DMS53 treated with DMSO at 0.1 percent for 48 hours (cell line): ENCODE results near the gene ELMO1.
"Not testable (repeated sequence)": the region's sequence is repeated elsewhere in the genome, so short reads cannot be mapped to it uniquely, and the experiment has no call there.

ENCODE experiments used
- DNase-seq: peaks from one replicate; lab custom pipeline; 2025; ENCODE audit not compliant: unreplicated experiment; lab: John Stamatoyannopoulos, UW

Gene ELMO1

DNA sequence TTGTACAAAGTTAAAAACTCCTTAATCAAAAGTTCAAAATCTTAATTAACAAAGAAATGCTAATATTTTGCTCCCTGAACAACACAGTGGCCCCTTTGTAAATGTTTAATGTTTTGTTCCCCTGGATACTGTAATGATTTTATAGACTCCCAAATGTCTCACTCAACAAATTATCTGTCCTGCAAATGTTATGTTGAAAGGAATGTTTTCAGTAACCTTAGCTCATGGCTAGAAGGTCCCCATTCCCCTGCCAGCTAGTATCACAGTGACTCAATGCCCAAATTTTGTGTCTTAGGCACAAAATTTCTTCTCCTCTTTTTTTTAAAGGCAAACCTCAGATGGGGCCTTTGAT lies 298.9 kb downstream of the ELMO1 start:
- no peak for DNase-seq

DNA sequence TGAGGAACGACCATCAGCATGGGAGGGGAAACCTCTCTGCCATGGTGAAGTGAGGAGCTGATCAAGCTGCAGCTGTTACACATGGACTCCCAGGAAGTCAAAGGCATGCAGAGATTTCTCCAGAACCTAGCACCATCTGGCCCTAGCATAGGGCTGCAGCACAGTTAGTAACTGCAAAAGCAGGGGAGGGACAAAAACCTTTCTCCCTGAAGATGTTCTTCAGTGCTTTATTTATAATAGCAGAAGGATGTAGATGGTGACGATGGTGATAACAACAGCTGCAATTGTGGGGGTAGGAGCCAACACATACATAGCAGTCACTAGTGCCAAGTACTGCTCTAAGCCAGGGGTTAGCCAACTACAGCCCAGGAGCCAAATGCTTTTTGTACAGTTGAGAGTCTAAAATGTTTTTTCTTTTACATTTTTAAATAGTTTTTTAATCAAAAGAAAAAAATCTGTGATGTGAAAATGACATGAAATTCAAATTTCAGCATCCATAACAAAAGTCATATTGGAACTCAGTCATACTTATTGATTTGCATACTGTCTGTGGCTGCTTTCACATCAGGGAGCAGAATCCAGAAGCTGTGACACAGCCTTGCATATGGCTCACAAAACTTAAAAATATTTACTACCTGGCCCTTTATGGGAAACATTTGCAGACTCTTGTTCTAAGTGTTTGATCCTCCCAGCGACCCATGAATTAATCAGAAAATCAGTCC lies 299.5 kb downstream of the ELMO1 start:
- no peak for DNase-seq

- no peak for DNase-seq
Measured at GRCh38 chr7:37145682-37146081, 303.0 kb downstream of the ELMO1 start.

DNA sequence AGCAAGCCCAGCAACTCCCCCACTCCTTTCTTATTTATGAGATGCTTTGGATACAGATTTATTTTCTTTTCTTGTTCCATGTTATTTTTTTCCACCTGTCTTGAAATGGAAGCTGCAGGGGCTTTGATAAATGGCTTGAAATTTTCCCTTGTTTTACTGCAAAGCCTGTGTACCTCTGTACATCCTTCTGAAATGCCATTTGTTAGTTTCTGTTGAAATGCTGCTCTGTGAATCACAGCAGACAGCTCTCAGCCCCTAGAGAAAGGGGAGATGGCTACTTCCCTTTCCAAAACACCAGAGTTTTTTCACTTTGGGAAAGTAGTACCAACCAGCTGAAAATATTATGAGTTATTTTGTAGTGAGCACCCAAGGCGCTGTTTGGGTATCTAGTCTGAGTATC lies 304.2 kb downstream of the ELMO1 start:
- no peak for DNase-seq

GRCh38 chr7:37142958-37143357 lies 305.7 kb downstream of the ELMO1 start:
- no peak for DNase-seq

DNA sequence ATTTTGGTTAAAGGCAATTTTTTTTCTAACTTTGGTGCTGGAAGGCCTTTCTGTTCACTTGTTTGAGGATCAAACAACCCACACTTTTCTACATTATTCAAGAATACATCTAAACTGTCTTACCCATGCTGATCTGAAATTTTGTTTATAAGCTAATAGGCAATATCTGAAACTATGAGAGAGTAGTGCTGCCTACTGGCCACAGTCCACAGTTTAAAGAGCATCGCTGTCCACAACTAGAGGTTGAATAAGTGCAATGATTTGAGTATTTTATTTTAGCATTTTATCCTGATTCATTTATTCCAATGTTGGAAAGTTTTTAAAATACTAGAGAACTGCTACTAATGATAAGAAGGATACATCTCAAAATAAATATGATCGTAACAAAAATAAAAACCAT lies 306.9 kb downstream of the ELMO1 start:
- DNase-seq: no peak

- DNase-seq: not testable (repeated sequence)
Measured at GRCh38 chr7:37133902-37134301, 314.8 kb downstream of the ELMO1 start.

DNA sequence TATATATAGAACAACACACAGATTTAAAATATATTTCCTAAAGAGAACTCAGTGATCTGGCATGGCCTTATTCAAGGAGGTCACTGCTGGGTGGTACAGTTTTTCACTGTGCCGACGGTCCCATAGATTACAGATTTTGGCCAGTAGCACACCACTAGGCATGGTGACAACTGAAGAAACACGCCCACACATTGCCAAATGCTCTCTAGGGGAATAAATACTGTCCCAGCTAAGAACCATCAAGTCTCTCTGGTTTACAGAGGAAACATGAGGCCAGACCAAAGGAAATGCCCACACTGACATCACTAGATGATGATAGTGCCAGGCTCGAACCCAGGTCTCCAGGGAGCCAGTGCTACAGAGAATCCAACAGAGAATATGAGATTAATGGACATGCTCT lies 316.8 kb downstream of the ELMO1 start:
- no peak for DNase-seq

- no peak for DNase-seq
Measured at GRCh38 chr7:37129035-37129425, 319.6 kb downstream of the ELMO1 start.

GRCh38 chr7:37128327-37129034 lies 320.2 kb downstream of the ELMO1 start:
- DNase-seq: no peak

DNA sequence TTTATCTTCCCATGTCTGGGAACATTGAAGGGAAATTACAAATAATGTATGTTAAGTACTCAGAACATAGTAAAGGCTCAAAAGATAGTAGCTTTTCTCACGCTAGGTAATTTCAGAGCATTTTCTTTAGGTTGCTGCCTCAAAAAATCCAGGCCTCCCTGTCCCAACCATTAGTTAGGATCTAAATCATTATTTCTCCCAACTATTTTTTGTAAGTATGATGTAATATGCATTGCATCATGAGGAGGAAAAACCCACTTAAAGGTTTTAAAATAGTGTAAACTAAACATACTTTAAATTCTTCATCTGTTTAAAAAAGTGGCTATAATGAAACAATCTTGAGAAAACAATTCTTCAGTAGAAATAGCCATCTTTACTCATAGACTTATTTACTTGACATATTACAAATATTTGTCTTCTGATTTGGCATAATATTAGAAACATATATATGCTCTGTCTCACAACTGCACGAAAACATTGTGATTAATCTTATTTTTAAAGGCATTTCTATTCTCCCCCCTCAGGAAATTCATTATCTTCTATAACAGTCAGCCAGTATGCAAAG lies 329.3 kb downstream of the ELMO1 start:
- no peak for DNase-seq

DNA sequence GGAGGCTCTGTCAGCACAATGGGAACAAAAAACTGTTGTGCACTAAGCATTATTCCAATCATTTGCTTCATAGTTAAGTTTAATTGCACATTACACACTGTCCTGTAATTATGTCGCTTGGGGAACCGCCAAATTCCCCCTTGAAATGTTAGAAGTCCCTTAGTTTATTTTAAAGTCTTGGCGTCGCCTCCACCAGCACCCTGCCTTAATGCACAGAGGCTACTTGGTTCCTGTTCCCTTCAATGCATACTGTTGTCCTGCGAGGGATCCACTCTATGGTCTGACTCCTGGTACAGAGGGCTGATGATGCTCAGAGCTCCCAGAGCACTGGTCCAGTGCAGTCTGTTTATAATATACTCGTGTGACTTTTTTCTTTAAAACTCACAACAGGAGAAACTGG lies 330.7 kb downstream of the ELMO1 start:
- DNase-seq: no peak

- DNase-seq: no peak
Measured at GRCh38 chr7:37117292-37117691, 331.4 kb downstream of the ELMO1 start.

- DNase-seq: no peak
Measured at GRCh38 chr7:37116093-37116701, 332.5 kb downstream of the ELMO1 start.

- no peak for DNase-seq
Measured at GRCh38 chr7:37113661-37114355, 334.9 kb downstream of the ELMO1 start.

DNA sequence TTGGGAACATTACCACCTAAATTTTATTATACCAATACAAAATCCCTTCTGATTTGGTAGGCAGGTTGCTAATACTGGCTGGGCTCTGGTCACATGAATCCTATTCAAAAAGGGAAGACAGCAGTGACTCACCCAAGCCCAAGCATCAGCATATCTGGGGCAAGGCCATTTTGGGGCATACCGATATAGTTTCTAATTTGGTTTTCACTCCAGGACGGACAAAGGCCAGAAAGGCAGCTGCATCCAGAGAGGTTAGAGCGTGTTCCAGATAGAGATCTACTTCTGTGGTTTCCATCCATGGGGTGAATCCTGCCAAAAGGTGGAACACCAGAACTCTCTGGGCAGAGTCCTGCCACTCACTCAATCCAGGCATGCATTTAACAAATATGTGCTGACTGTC lies 335.8 kb downstream of the ELMO1 start:
- DNase-seq: no peak

- no peak for DNase-seq
Measured at GRCh38 chr7:37112218-37112617, 336.4 kb downstream of the ELMO1 start.

GRCh38 chr7:37111459-37111858 lies 337.2 kb downstream of the ELMO1 start:
- no peak for DNase-seq

DNA sequence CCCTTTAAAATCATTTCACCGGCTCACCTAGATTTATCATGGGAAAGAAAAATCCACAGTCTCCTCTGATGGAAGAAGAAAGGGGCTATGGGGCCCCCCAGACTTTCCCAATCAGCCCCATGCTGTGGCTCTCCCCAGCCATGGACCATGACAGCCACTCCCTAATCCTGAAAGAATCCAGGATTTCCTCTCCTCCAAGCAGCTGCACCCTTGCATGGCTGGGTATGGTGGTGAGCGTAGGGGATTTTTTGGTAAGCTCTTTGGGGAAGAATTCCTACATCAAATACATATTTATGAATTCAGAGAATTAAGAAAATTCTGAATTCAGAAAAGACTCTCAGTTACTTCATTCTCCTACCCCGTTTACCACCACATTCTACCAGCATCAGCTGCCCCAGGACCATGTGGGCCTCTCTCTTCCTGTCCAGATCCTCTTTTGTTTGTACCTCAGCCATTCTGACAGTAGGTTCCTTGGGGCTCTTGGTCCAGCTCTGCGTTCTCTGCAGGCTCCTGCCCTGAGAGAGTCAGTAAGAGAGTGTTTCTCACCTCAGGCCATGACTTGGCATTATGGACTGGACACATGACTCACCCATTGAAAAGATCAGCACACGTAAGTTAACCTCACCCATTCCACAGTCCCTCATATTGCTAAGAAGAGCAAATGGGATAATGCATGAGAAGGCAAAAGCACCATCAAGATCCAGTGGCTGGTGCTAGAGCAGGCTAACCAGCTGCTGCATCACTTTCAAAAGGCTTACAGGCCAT lies 337.8 kb downstream of the ELMO1 start:
- no peak for DNase-seq

DNA sequence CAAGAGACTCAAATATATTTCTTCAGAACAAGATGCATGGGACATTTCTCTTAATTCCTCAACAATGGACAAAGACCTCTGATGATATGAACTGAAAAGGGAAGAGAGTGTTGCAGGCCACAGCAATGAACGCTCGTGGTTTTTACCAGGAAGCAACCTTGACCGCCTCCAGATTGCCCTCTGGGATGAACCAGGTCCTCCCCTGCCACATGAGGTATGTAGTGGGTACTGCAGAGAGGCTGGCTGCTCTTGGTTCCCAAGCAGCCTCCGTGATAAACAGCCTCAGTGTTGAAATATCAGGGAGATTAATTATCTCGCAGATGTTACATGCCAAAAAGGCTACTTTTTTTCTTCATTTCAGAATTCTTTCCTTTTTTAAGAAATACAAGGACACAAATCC lies 338.8 kb downstream of the ELMO1 start:
- DNase-seq: no peak
